Stimulated activated CD4-positive, alpha-beta T cell treated with anti-CD3 and anti-CD28 coated beads, Interleukin-1b, Interleukin-23, amount 100 ng/mL, for 1 hour (primary cell): Measurements from ENCODE around the gene ZMYND8.
"Not testable (repeated sequence)": the region's sequence is repeated elsewhere in the genome, so short reads cannot be mapped to it uniquely, and the experiment has no call there.

Experiments
- DNase-seq, 2 donors: peaks; one replicate each; pipeline ENCODE4 v3.0.0-alpha.2; 2020; ENCODE audit warnings: low read depth in 2 of 2

ZMYND8 gene

DNA sequence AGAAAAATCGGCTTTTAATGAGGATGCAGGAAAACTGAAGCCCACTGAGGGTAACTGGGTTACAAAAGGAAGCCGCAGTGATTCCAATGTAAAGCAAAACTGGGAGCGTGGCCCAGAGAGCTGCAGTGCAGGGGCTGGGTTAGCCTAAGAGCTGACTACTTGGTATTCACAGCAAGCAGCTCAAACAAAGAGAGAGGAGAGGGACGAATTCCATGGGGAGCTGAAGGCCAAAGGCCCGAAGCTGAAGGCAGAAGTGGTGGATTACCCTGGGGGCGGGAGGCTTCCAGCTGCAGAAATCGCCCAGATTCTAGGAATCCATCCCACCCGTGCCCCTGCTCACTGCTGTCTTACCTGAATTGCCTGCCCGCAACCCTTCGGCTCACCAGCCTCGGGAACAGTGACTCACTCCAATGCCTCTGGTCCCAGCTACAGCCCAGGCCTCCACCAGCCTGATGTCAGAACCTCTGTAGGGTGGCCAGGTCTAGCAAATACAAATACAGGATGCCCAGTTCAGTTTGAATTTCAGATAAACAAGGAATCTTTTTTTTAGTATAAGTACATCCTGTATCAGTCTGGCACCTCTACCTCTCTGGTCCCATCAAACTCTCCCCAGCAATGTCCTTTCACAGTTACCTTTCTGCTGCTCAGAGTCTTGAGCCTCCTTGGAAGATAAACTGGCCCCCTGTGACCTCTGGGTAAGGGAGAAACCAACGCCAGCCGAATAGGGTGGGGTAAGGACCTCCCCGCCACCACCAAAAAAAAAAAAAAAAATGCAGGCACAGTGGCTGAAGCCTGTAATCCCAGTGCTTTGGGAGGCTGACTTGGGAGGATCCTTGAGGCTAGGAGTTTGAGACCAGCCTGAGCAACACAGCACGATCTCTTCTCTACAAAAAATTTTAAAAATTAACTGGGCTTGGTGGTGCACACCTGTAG is 14.6 kb upstream of the ZMYND8 start:
- DNase-seq = no peak

DNA sequence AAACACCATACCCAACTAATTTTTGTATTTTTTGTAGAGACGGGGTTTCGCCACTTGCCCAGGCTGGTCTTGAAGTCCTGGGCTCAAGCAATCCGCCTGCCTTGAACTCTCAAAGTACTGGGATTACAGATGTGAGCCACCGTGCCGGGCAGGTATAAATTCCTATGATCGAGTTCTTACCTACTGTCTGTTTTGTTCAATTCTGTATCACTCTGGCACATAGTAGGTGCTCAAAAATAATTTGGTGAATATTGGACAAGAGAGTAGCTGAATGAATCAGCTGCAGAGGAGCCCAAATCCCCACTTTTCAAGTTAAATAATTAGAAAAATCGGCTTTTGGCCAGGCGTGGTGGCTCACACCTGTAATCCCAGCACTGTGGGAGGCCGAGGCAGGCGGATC is 13.7 kb upstream of the ZMYND8 start:
- DNase-seq = no peak

DNA sequence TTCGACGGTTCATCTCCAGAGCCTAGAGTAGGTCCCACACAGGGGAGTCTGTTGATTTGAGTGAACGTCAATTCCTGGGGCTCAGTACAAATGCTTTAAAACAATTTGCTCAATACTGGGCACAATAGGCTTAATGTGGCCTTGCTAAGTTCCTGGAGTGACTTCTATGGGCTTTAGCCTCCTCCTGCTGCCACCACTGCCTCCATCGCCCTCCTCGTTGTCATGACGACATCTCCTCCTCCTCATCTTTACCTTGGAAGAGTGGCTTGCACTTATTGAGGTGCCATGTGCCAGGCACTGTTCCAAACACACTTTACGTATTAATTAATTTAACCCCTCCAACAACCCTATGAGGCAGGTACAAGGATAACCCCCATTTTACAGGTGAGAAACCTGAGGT is 11.8 kb upstream of the ZMYND8 start:
- no peak for DNase-seq

DNA sequence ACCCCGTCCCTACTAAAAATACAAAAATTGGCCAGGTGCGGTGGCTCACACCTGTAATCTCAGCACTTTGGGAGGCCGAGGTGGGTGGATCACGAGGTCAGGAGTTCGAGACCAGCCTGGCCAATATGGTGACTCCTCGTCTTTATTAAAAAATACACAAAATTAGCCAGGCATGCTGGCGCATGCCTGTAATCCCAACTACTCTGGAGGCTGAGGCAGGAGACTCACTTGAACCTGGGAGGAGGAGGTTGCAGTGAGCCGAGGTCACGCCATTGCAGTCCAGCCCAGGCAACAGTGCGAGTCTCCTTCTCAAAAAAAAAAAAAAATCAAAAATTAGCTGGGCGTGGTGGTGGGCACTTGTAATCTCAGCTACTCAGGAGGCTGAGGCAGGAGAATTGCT is 9.8 kb upstream of the ZMYND8 start:
- not testable (repeated sequence) for DNase-seq

DNA sequence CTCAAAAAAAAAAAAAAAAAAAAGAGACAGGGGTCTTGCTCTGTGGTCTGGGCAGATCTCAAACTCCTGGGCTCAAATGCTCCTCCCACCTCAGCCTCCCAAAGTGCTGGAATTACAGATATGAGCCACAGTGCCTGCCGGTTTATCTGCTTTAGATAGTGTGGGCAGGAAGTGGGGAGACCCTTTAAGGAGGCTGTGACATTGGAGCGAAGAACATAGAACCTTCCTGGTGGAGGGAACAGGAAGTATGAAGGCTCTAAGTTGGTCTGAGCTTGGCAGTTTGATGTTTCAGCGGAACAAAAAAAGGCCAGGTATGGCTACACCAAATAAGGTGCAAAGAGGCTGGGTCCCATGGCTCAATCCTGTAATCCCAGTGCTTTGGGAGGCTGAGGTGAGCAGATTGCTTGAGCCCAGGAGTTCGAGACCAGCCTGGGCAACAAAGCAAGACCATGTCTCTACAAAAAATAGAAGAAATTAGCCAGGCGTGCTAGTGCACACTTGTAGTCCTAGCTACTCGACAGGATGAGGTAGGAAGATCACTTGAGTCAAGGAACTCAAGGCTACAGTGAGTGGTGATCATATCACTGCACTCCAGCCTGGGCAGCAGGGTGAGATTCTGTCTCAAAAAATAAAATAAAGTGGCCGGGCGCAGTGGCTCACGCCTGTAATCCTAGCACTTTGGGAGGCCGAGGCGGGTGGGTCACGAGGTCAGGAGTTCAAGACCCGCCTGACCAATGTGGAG is 8.7 kb upstream of the ZMYND8 start:
- no peak for DNase-seq

DNA sequence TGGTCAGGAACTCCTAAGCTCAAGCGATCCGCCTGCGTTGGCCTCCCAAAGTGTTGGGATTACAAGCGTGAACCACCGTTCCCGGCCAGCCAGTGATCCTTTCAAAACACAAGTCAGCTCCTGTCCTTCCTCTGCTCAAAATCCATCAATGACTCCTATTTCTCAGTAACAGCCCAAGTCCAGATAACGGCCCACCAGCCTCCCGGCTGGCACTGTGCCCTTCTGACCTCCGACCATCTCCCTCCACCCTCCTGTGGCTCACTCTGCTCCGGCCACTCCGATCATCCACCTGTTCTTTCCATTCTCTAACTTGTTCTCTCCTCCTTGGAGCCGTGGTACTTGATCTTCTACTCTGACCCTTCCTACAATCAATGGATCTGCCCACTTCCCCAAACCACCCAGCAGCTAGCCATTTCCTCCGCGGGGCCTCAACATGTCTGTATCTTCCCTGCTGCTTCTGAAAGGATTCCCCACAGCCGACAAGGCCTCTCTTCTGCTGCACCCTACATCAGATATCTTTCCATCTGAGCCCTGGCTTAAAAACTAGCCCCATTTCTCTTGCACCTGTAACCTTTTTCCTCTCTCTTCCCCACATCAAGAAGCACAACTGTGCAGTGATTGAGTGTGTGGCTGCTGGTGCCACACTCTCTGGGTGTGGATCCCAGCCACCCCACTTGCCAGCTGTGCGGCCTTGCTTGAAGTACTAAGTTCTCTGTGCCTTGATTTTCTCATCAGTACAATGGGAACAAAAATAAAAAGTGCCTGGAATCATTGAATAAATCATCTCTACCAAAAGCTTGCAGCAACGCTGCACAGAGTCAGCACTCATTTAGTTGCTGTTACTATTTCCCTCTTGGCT is 6.1 kb upstream of the ZMYND8 start:
- DNase-seq = no peak

DNA sequence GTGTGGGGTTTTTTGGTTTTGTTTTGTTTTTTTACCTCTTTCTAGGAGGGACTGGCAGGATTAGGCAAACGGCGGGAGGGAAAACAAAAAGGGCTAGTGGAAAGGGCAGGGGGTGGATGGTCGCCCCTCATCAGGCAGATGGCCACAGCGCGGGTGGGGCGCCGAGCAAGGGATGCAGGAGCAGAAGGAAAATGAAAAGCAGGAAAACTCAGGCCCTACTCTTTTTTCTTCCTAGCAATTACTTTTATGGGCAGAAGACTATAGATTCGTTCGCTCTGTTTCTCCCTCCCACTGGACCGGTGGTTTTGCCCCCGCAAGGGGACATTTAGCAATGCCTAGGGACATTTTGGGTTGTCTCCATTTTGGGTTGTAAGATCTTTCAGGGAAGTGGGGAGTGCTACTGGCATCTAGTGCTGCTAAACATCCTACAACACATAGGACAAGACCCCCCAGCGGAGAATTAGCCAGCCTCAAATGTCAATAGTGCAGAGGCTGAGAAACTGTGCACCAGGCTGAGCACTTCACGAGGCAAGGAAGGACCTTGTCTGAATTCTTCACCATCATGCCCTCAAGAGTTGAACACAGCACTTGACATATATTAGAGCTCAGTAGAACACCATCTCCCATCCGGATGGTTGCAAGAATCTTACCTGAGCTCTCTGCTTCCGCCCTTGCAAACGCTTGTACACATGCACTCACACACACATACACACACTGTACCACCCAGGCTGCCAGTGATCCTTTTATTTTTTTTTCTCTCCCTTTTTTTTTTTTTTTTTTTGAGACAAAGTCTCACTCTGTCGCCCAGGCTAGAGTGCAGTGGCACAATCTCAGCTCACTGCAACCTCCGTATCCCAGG is 4.8 kb upstream of the ZMYND8 start:
- no peak for DNase-seq

DNA sequence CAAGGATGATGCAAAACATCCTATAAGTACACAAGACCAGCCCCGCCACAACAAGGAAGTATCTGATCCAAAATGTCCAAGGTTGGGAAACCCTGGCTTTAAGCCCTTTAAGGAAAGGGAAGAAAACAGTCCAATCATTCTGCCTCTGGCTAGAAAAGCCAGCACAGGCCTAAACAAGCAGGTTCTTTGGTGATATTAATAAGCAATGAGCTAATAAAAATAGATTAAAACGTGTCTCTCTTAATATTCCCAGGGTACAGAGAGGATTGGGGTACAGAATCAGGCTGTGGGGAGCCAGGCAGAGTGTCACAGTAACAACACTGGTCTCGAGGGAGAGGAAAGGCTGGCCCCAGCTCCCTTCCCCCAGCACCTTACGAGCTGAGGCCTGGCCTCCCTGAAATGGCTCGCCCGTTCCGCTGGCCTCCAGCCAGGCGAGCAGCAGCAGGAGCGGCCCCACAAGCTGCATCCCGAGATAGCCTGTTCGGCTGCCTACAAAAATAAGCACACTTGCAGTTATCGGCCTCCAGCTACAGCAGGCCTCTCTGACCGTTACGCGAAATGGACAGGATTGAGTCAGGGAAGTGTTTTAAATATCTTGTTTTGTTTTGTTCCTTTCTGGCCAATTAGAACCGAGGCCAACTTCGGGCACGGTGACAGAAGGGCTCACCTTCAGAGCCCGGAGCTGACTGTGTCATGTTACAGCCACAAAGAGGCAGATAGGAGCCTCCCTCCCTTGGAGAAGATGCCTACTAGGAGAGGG is 4.0 kb upstream of the ZMYND8 start:
- no peak for DNase-seq

DNA sequence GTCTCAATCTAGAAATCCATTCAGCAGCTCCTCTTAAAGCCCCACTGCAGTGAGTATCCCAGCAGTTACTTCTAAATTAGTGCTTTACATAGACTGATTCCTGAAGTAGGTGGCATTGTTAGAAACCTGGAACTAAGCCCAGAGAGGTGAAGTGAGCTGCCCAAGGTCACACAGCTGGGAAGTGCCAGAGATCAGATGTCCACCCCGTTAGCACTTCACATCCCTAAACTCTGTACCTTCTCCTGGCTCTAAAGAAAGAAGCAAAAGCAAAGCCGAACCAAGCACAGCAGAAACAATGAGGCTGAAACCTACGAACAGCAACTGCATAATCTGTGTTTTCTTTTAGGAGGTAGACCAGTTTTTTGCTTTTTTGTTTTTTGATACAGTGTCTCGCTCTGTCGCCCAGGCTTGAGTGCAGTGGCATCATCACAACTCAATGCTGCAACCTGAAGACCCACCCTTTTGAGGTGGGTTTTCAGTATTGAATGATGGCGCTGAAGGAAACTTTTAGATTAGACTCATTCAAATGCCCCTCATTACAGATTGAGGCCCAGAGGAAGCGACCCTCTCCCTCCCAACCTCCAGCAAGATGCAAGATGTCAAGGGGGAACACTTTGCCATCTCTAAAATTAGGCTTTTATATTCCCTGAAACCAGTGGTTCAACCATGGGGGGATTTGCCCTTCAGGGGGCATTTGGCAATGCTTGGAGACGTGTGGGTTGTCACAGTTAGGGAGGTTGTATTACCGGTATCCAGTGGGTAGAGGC is 3.2 kb upstream of the ZMYND8 start:
- no peak for DNase-seq

DNA sequence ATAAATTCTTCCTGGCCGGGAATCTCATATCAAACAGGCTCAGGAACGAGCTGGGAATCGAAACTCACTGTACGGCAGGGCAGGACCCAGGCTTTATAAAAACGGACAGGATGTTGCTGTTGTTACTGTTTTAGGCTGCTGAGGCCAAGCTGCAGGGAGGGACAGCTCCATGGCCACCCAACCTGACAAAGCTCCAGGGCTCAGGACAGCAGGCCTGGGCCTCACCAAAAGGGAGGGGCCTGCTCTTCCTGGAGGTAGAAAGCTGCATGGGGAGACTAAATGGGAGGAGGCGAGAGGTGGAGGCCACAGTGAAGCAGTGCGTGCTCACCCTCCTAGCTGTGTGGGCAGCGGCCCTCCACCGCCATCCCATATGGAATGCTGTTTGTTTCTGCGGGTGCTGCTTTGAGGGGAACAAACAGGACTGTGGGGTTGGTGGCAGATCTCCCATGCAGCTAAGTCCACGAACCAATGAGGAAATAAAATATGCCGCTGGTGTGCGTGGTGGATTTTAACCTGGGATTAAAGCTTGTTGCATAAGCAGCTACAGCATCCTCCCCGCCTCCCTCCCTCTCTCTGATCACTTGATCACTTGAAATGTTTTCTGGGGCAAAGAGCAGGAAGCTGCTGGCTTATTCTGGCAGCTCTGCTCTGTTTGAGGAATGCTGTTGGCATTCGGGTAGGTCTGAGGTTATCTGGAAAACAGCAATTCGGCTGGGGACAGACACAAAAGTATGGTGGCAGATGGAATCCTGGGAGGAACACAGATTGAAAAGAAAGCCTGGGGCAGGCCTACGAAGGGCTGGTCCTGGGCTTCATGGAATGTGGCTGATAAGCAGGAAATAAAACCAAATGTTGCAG is 2.4 kb upstream of the ZMYND8 start:
- no peak for DNase-seq

DNA sequence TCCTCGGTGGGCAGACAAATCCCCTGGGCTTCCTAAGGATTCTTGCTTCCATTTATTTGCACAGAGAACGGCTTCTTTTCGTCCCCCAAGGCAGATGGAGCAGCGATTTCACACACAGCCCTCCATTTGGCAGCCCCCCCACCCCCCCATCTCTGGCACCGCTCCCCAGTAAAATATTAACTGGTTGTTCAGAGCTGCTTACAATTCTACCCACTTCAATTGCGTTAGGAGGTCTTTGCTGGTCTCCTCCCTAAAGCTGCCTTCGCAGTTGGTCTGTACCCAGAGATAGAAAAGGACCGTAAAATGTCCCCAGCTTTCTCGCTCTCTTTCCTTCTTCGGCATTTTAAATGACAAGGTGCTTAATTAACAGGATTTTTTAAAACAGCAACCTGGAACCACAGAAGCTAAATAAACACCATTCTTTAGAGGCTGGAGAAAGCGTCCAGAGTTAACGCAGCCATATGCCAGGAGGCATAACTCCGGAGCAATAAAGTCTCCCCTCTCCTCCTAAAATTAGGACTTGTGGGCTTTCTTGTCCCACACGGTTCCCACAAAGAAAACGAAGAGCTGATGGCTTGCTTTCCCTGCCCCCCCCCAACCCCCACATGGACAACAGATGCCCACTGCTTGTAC is 1.7 kb upstream of the ZMYND8 start:
- no peak for DNase-seq

DNA sequence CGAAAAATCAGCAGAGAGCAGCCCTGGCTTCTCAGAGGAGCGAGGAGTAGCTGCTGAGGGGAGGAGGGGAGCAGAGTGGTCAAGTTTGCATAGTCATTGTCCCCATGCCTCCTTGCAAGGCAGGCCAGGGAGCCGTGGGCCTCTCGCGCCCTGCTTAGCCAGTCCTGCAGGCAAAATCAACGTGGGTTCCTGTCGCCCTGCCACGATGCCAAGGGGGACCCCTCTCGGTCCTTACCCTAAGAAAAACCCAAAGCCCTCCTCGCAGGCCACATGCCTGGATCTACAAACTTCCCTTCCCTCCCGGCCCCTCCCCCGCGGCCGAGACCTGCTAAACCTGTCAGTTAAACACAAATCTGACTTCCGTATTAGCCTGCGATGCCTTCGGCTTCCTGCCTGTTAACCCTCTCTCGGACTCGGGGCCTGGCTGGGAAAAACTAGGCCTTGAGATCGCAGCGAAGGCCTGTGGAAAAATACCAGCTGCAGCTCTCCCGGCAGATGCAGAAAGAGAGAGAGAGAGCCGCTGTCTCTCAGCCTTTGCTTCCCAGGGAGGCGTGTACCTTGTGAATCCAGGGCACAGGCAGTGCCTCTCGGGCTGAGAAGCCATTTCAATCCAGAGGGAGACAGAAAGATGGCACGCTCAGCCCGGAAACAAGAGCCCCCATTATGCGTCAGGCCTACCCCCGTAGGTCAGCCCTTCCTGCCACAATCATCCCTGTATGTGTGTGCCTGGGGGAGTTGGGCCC is 968 bp upstream of the ZMYND8 start:
- peak; percentile 7 to 42 for DNase-seq

DNA sequence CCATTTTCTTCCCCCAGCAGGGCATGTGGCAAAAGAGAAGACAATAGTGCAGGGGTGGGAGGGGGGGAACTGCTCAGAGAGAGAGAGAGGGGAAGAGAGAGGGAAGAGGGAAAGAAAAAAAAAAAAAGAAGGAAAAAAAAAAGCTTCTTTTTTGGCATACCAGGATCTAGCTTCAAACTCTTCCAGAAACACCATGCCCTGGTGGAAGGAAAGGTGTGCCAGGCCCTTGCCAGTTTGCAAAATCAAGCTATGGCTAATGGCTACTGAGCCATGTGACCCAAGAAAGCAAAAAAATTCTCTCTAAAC is 326 bp downstream of the ZMYND8 start:
- DNase-seq = no peak

DNA sequence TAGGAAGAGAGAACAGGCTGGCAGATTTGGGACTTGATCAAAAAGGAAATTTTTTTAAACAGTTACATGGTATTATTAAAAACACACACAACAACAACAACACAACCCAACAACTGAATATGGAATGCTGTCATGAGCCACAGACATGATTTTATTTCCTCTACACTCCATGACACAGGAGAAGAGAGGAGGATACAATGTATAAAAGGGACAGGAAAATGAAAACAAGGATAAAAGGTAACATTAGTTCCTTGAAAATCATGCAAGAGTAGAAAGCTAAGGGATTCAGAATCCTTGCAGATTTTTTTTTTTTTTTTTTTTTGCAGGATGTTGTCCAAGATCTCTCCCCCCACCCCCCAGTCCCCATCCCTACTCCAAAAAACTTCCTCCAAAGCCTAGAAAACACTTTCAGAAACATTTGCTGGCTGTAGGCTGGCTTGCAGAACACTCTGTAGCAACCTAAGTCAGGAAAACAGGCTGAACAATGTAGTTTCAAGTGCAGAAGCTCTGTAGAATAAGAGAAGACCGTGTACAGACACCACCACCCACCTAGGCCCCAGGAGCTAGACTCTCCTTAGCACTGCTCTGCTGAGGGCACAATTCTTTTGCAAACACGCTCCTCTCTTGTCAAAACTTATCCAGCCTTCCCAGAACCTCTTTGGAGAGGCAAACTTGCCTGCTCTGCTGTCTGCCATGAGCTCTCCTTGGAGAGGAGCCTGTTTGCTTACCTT is 845 bp downstream of the ZMYND8 start:
- DNase-seq = no peak

DNA sequence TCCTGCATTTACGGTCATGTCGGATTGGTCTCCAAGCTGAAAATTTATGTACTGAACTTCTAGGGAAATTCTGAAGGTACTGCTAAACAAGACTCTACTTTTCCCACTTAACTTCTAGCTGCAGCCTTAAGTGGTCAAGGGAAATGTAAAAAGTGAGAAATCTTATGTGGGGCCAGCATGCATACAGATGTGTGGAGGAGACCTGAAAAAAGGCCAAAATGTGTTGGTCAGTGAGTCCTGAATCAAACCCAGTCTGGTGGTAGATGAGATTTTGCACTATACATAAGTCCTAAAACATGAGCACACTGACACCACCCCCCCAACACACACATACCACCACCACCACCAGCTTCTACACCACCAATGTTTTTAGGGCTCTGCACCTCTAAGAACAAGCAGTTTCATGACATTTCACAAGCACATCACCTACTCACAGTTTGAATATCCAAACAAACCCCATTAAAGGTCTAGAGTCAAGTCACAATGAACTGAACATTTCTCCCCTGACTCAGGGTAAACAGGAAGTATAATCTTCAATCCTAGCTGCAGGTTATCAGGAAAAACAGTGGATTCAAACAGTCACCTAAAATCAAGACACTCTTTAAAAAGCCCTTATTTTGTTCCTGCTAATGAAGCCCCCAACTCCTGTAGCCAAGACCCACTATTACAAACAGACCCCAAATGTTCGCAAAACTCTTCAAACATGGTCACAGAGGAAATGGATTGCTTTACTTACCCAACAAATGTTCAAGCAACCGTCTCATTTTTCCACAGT is 1.6 kb downstream of the ZMYND8 start:
- DNase-seq = no peak

DNA sequence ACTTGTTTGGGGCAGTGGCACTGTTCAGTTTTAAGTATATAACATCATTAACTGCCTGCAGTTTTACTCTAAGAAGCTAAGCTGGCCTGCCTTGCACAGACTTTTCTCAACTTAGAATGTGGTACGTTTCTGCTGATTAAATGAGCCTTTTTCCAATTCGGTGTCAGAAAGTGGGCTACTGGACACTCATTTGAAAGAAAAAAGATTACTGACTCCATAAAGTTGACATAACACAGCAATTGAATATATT is 2.1 kb downstream of the ZMYND8 start:
- DNase-seq = no peak
